ENCODE data around the gene HSPB8. TPM values are rescaled to one million over a fixed set of nuclear protein-coding genes. Genes with fewer than 3 reads are reported as not detected.

HSPB8 gene
- total and polyA plus RNA-seq, 2 of the 4 experiments (the other 2 are of a cell fraction): 12.9 to 25.8 TPM

- no peak overlapping the region for H3K27ac ChIP-seq (ENCODE audit: insufficient read depth, low read length)
- no peak for ATAC-seq (ENCODE audit: low read depth)
- no TSS peak for BruUV-seq (replicated peaks)
- H2AK9ac ChIP-seq (replicated peaks; ENCODE audit: low read depth, low read length, poor library complexity): no peak overlapping the region
- dilution Hi-C loops (cut with HindIII; ENCODE audit: low sequenced_read_pairs, unreplicated experiment): no loop called here
- ChIA-PET CTCF (no interaction called here), POLR2A (ENCODE audit: unreplicated experiment) (no interaction called here)
- no peak overlapping the region for H3K23ac ChIP-seq (ENCODE audit: low read depth, low read length)
- no peak overlapping the region for H3K4ac ChIP-seq (ENCODE audit: low read depth, low read length)
- H3K79me1 ChIP-seq (ENCODE audit: low read depth in 1 of 2, low read length in 2 of 2): no peaks in the 10 kb centered on the region
- H4K5ac ChIP-seq (ENCODE audit: low read depth, low read length): no peak overlapping the region
- in situ Hi-C loops (cut with MboI; ENCODE audit: low sequenced_read_pairs): no loop called here
- no peaks in the 10 kb centered on the region for H3K9me3 ChIP-seq (ENCODE audit: control insufficient read depth, insufficient read depth, low read length)
- H4K20me1 ChIP-seq (ENCODE audit: insufficient read depth, low read length): no peaks in the 10 kb centered on the region
- no peak overlapping the region for H2BK120ac ChIP-seq (ENCODE audit: low read depth, low read length)
- H2BK5ac ChIP-seq (ENCODE audit: low read depth, low read length, poor library complexity, severe bottlenecking): no peak overlapping the region
- DNase-seq: no peak
- H4K91ac ChIP-seq (ENCODE audit: insufficient read depth, low read depth, low read length): no peak overlapping the region
- no peak overlapping the region for H3K4me2 ChIP-seq (ENCODE audit: low read depth, low read length)
- TF ChIP-seq NFE2L2 (IDR thresholded peaks at IDR 0.05; ENCODE audit: low read depth, low read length): no peak
- TF ChIP-seq CHD1 (IDR thresholded peaks at IDR 0.05; ENCODE audit: low read depth, low read length): no peak
- TF ChIP-seq RAD21 (IDR thresholded peaks at IDR 0.05; ENCODE audit: low read length): no peak
- TF ChIP-seq CEBPB (IDR thresholded peaks at IDR 0.05; ENCODE audit: low read depth, low read length): no peak
- no peak for TF ChIP-seq BHLHE40 (IDR thresholded peaks at IDR 0.05; ENCODE audit: low read depth, low read length)
- TF ChIP-seq POLR2A (IDR thresholded peaks at IDR 0.05; ENCODE audit: low read depth, low read length): no peak
- TF ChIP-seq RCOR1 (IDR thresholded peaks at IDR 0.05; ENCODE audit: insufficient replicate concordance, low read length): no peak
- TF ChIP-seq RFX5 (IDR thresholded peaks at IDR 0.05; ENCODE audit: low read depth, low read length): no peak
- TF ChIP-seq ELK1 (IDR thresholded peaks at IDR 0.05; ENCODE audit: borderline replicate concordance, low read depth, low read length): no peak
- TF ChIP-seq MAFK (IDR thresholded peaks at IDR 0.05; ENCODE audit: low read depth, low read length): no peak
- TF ChIP-seq, protein P1, sequence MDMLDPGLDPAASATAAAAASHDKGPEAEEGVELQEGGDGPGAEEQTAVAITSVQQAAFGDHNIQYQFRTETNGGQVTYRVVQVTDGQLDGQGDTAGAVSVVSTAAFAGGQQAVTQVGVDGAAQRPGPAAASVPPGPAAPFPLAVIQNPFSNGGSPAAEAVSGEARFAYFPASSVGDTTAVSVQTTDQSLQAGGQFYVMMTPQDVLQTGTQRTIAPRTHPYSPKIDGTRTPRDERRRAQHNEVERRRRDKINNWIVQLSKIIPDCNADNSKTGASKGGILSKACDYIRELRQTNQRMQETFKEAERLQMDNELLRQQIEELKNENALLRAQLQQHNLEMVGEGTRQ (IDR thresholded peaks at IDR 0.05; ENCODE audit: low read depth, low read length): no peak
- TF ChIP-seq MXI1 (IDR thresholded peaks at IDR 0.05; ENCODE audit: borderline replicate concordance, low read depth, low read length): no peak
- TF ChIP-seq SMC3 (IDR thresholded peaks at IDR 0.05; ENCODE audit: low read depth, low read length): no peak
- no peak for TF ChIP-seq FOS (IDR thresholded peaks at IDR 0.05; ENCODE audit: low read depth, low read length)
- TF ChIP-seq MAZ (IDR thresholded peaks at IDR 0.05; ENCODE audit: borderline replicate concordance, low read depth, low read length): no peak
- TF ChIP-seq, protein P2, sequence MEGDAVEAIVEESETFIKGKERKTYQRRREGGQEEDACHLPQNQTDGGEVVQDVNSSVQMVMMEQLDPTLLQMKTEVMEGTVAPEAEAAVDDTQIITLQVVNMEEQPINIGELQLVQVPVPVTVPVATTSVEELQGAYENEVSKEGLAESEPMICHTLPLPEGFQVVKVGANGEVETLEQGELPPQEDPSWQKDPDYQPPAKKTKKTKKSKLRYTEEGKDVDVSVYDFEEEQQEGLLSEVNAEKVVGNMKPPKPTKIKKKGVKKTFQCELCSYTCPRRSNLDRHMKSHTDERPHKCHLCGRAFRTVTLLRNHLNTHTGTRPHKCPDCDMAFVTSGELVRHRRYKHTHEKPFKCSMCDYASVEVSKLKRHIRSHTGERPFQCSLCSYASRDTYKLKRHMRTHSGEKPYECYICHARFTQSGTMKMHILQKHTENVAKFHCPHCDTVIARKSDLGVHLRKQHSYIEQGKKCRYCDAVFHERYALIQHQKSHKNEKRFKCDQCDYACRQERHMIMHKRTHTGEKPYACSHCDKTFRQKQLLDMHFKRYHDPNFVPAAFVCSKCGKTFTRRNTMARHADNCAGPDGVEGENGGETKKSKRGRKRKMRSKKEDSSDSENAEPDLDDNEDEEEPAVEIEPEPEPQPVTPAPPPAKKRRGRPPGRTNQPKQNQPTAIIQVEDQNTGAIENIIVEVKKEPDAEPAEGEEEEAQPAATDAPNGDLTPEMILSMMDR (conservative IDR thresholded peaks at IDR 0.05; ENCODE audit: low read depth, low read length): no peak
- no peak overlapping the region for H2AK5ac ChIP-seq (ENCODE audit: low read depth, low read length)
- H3K4me1 ChIP-seq (ENCODE audit: control insufficient read depth, insufficient read depth, low read length): no peaks in the 10 kb centered on the region
- no peak overlapping the region for H2BK15ac ChIP-seq (ENCODE audit: low read depth, low read length)
- no peaks in the 10 kb centered on the region for H3K36me3 ChIP-seq (ENCODE audit: control insufficient read depth, insufficient read depth, low read length)
- no peak overlapping the region for H3K4me3 ChIP-seq (ENCODE audit: insufficient read depth, low read depth, low read length)
- no peak overlapping the region for H3K14ac ChIP-seq (replicated peaks; ENCODE audit: low read depth, low read length)
- H3K9me1 ChIP-seq (ENCODE audit: insufficient read depth, low read length): no peaks in the 10 kb centered on the region
- no peaks in the 10 kb centered on the region for H3K27me3 ChIP-seq (ENCODE audit: control insufficient read depth, insufficient read depth, low read length)
- WGBS, 2 experiments (ENCODE audit: extremely low coverage in 2 of 2, insufficient read length in 1 of 2): 60% methylated on average over 1 of the region's 2 CpGs; no CpG with 5 or more reads in 1 of the 2 experiments
- intact Hi-C loops (cut with micrococcal nuclease): no loop called here
- no peak overlapping the region for H2BK20ac ChIP-seq (ENCODE audit: low read depth, low read length)
- no peak overlapping the region for H3K18ac ChIP-seq (ENCODE audit: low read depth, low read length)
- H2AFZ ChIP-seq (replicated peaks; ENCODE audit: low read length, poor library complexity): no peak overlapping the region
- H3K9ac ChIP-seq (ENCODE audit: low read depth, low read length): no peak overlapping the region
- H3K56ac ChIP-seq (ENCODE audit: extremely low read depth, insufficient read depth, low read length): no peak overlapping the region
- H4K8ac ChIP-seq (ENCODE audit: low read depth in 2 of 2, low read length in 2 of 2): no peak overlapping the region
These were observed 18.9 kb upstream of the HSPB8 start for GRCh38 chr12:119159844-119160243.

All from IMR-90 (cell line).